ENCODE results near the gene CCDC148. TPM values are rescaled to one million over a fixed set of nuclear protein-coding genes. Genes with fewer than 3 reads are reported as not detected.

Gene CCDC148
- total and polyA plus RNA-seq, 2 experiments from 2014 or later = 1.2 to 1.8 TPM

- H3K27ac Mint-ChIP-seq = no peak overlapping the region
- no peaks in the 10 kb centered on the region for H3K27me3 Mint-ChIP-seq (ENCODE audit: insufficient read depth, low read depth, poor library complexity)
- Histone ChIP-seq H3K36me3 (ENCODE audit: insufficient read depth) (no peaks in the 10 kb centered on the region), H3K27ac (ENCODE audit: low read depth) (no peak overlapping the region), H3K4me1 (ENCODE audit: insufficient read depth) (peaks cover 56% of the 10 kb centered on the region), H2AFZ (no peak overlapping the region), H3F3A (replicated peaks; ENCODE audit: low read depth) (no peaks in the 10 kb centered on the region), H3K9me2 (ENCODE audit: insufficient read depth) (no peaks in the 10 kb centered on the region), H4K20me1 (replicated peaks; ENCODE audit: insufficient read depth) (peaks cover 35% of the 10 kb centered on the region), H3K4me3 (no peak overlapping the region), H3K79me2 (replicated peaks; ENCODE audit: insufficient read depth) (peaks cover 100% of the 10 kb centered on the region), H3K4me2 (no peak overlapping the region), H3K27me3 (ENCODE audit: insufficient read depth) (no peaks in the 10 kb centered on the region)
- DNase-seq (ENCODE audit: low spot score) = no peak
- TF ChIP-seq EZH2 (IDR thresholded peaks at IDR 0.05; ENCODE audit: low read depth, unreplicated experiment) (no peak), NANOG (IDR thresholded peaks at IDR 0.05; ENCODE audit: borderline replicate concordance) (no peak), CTCF (conservative IDR thresholded peaks at IDR 0.05; ENCODE audit: low read depth in 2 of 2) (no peak), JUNB (IDR thresholded peaks at IDR 0.05; ENCODE audit: unreplicated experiment) (no peak), ZNF462 (CRISPR knock-in tag; IDR thresholded peaks at IDR 0.05) (no peak), STAT1 (IDR thresholded peaks at IDR 0.05; ENCODE audit: unreplicated experiment) (no peak), CREB1 (CRISPR knock-in tag; IDR thresholded peaks at IDR 0.05; ENCODE audit: low read depth) (no peak), ZNF331 (CRISPR knock-in tag; IDR thresholded peaks at IDR 0.05; ENCODE audit: low read depth) (no peak), POLR2AphosphoS5 (IDR thresholded peaks at IDR 0.05; ENCODE audit: low read depth) (no peak), EZH2phosphoT487 (IDR thresholded peaks at IDR 0.05; ENCODE audit: unreplicated experiment) (no peak), ZNF114 (CRISPR knock-in tag; IDR thresholded peaks at IDR 0.05) (no peak)
- TF ChIP-seq, protein P1, sequence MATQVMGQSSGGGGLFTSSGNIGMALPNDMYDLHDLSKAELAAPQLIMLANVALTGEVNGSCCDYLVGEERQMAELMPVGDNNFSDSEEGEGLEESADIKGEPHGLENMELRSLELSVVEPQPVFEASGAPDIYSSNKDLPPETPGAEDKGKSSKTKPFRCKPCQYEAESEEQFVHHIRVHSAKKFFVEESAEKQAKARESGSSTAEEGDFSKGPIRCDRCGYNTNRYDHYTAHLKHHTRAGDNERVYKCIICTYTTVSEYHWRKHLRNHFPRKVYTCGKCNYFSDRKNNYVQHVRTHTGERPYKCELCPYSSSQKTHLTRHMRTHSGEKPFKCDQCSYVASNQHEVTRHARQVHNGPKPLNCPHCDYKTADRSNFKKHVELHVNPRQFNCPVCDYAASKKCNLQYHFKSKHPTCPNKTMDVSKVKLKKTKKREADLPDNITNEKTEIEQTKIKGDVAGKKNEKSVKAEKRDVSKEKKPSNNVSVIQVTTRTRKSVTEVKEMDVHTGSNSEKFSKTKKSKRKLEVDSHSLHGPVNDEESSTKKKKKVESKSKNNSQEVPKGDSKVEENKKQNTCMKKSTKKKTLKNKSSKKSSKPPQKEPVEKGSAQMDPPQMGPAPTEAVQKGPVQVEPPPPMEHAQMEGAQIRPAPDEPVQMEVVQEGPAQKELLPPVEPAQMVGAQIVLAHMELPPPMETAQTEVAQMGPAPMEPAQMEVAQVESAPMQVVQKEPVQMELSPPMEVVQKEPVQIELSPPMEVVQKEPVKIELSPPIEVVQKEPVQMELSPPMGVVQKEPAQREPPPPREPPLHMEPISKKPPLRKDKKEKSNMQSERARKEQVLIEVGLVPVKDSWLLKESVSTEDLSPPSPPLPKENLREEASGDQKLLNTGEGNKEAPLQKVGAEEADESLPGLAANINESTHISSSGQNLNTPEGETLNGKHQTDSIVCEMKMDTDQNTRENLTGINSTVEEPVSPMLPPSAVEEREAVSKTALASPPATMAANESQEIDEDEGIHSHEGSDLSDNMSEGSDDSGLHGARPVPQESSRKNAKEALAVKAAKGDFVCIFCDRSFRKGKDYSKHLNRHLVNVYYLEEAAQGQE (IDR thresholded peaks at IDR 0.05; ENCODE audit: unreplicated experiment) = no peak
- TF ChIP-seq, protein P2, sequence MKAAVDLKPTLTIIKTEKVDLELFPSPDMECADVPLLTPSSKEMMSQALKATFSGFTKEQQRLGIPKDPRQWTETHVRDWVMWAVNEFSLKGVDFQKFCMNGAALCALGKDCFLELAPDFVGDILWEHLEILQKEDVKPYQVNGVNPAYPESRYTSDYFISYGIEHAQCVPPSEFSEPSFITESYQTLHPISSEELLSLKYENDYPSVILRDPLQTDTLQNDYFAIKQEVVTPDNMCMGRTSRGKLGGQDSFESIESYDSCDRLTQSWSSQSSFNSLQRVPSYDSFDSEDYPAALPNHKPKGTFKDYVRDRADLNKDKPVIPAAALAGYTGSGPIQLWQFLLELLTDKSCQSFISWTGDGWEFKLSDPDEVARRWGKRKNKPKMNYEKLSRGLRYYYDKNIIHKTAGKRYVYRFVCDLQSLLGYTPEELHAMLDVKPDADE (IDR thresholded peaks at IDR 0.05) = no peak
- H3K9me3 Mint-ChIP-seq = no peaks in the 10 kb centered on the region
- ATAC-seq = no peak
- no peaks in the 10 kb centered on the region for H3K36me3 Mint-ChIP-seq (ENCODE audit: low read depth)
- H3K4me1 Mint-ChIP-seq = peaks cover 68% of the 10 kb centered on the region
- H3K4me3 Mint-ChIP-seq = no peak overlapping the region
Observed at GRCh38 chr2:158486970-158487325, 30.4 kb upstream of the CCDC148 start.

Measured in GM23338 (cell line).